K562 (cell line): ENCODE results near the gene TESK2. TPM values are rescaled to one million over a fixed set of nuclear protein-coding genes. Genes with fewer than 3 reads are reported as not detected.

Experiments used
- CCNT2 ChIP-seq: IDR thresholded peaks from 2 replicates; pipeline ENCODE4 v1.6.1; 2011; ENCODE audit warnings: borderline replicate concordance, low read depth, mild to moderate bottlenecking, moderate library complexity, mixed read lengths, low read length; ENCODE audit not compliant: insufficient read length; ENCODE audit errors: extremely low read depth
- CREB1 ChIP-seq, 2 experiments: sonication (generic) in 1 of 2; formaldehyde crosslinking in 1 of 2; IDR thresholded peaks; 2 replicates each; pipeline versions ENCODE4 v1.6.1 to v1.8.0; 2012 to 2022; ENCODE audit warnings: inconsistent platforms in 1 of 2, mild to moderate bottlenecking in 1 of 2, missing genetic modification reagents in 1 of 2, moderate library complexity in 1 of 2
- ELF1 ChIP-seq: fragments of 200-800 bp; sonication (Bioruptor generic); IDR thresholded peaks from 2 replicates; pipeline ENCODE4 v1.6.1; 2016; ENCODE audit warnings: missing genetic modification characterization, missing compliant biosample characterization
- EP300 ChIP-seq: IDR thresholded peaks from 2 replicates; pipeline ENCODE4 v1.6.1; 2012; ENCODE audit warnings: low read length, improper control_type of control experiment
- FOXK2 ChIP-seq, 2 experiments: fragments of 450-650 bp; IDR thresholded peaks in 1 of 2; conservative IDR thresholded peaks in 1 of 2; 2 replicates each; pipeline ENCODE4 v1.6.1; 2016; ENCODE audit warnings: low read depth in 2 of 2, mild to moderate bottlenecking in 1 of 2
- MBD1 ChIP-seq: fragments of 250-450 bp; sonication (Bioruptor Pico); IDR thresholded peaks from 2 replicates; pipeline ENCODE4 v1.8.0; 2022; ENCODE audit warnings: inconsistent platforms
- NKRF ChIP-seq: fragments of 450-650 bp; IDR thresholded peaks from 2 replicates; pipeline ENCODE4 v1.6.1; 2016; ENCODE audit warnings: borderline replicate concordance
- PYGO2 ChIP-seq: fragments of 450-650 bp; IDR thresholded peaks from 2 replicates; pipeline ENCODE4 v1.6.1; 2016; ENCODE audit warnings: mild to moderate bottlenecking, missing genetic modification characterization, moderate library complexity, missing compliant biosample characterization
- RHOXF2B ChIP-seq: fragments of 250-450 bp; sonication (Bioruptor Pico); conservative IDR thresholded peaks from 2 replicates; pipeline ENCODE4 v1.5.1; 2021
- TAF9B ChIP-seq: fragments of 450-650 bp; IDR thresholded peaks from 2 replicates; pipeline ENCODE4 v1.6.1; 2018; ENCODE audit warnings: mild to moderate bottlenecking; ENCODE audit not compliant: partially characterized antibody
- TEAD2 ChIP-seq: fragments of 450-650 bp; IDR thresholded peaks from 2 replicates; pipeline ENCODE4 v1.6.1; 2016; ENCODE audit warnings: missing genetic modification characterization, control low read depth, missing compliant biosample characterization
- ZKSCAN1 ChIP-seq: fragments of 150-350 bp; IDR thresholded peaks from 2 replicates; pipeline ENCODE4 v1.6.1; 2016; ENCODE audit warnings: low read depth, low read length
- ZNF311 ChIP-seq: fragments of 250-450 bp; sonication (Bioruptor Pico); IDR thresholded peaks from 2 replicates; pipeline ENCODE4 v1.4.0; 2020; ENCODE audit warnings: mild to moderate bottlenecking, moderate library complexity
- ZNF668 ChIP-seq: fragments of 250-450 bp; sonication (Bioruptor Pico); IDR thresholded peaks from 2 replicates; pipeline ENCODE4 v1.8.0; 2022; ENCODE audit warnings: mild to moderate bottlenecking, inconsistent platforms
- polyA plus RNA-seq, 8 experiments: library from polyadenylated mRNA; depleted of rRNA in 4 of 8; stranded (reverse) in 5 of 8; unstranded in 3 of 8; fragments of >200 nt; fragmentation: Nextera tagmentation in 2 of 8; fragmentation: Illumina TruSeq in 1 of 8; extraction: Ambion mirVana in 2 of 8; extraction: Trizol in 1 of 8; gene quantifications; 2 replicates each; pipeline versions ENCODE4 v1.2.1 to v1.2.3, GENCODE V29; 2011 to 2014; ENCODE audit warnings: inconsistent platforms in 1 of 8, missing spikeins in 1 of 8
- total RNA-seq, 7 experiments: library from RNA; depleted of rRNA in 6 of 7; stranded (reverse); fragments of >200 nt in 6 of 7; fragmentation: Illumina TruSeq in 2 of 7; extraction: Trizol in 2 of 7; gene quantifications; 2 replicates each; pipeline versions ENCODE4 v1.2.1 to v1.2.3, GENCODE V29; 2011 to 2021; ENCODE audit warnings: low replicate concordance in 1 of 7
- TF ChIP-seq, protein P1 (sequence below): sonication (generic); formaldehyde crosslinking; IDR thresholded peaks from 2 replicates; pipeline ENCODE4 v1.8.1; 2023; ENCODE audit warnings: mild to moderate bottlenecking, missing genetic modification reagents
- TF ChIP-seq, protein P2 (sequence below): fragments of 450-650 bp; conservative IDR thresholded peaks from 2 replicates; pipeline ENCODE4 v1.6.1; 2016; ENCODE audit warnings: missing genetic modification characterization, low read depth, mild to moderate bottlenecking, missing compliant biosample characterization, moderate library complexity
- TF ChIP-seq, protein P3 (sequence below): fragments of 450-650 bp; formaldehyde crosslinking; IDR thresholded peaks from 2 replicates; pipeline ENCODE4 v1.4.0; 2020; ENCODE audit warnings: mild to moderate bottlenecking, mixed read lengths

TESK2 gene
- total and polyA plus RNA-seq, 9 of the 15 experiments (the other 6 are each of a cell fraction or from before 2014, with no cell fraction given) = 1.6 to 5.3 (median 3.7) TPM

- TF ChIP-seq CREB1 (IDR thresholded peaks at IDR 0.05) (peak; percentile 73; the same call in 1 of the 2 replicates), CREB1 (CRISPR knock-in tag; IDR thresholded peaks at IDR 0.05) (peak; percentile 83), CCNT2 (peak; percentile 73), ZNF668 (no peak), RHOXF2B (CRISPR knock-in tag) (no peak), PYGO2 (tag) (no peak), ELF1 (peak; percentile 85), ZKSCAN1 (peak; percentile 76), EP300 (peak; percentile 31; the same call in 1 of the 2 replicates), TEAD2 (tag) (no peak), FOXK2 (conservative IDR thresholded peaks at IDR 0.05 in 1 of 2, IDR thresholded peaks at IDR 0.05 in 1 of 2; ENCODE audit: low read depth in 2 of 2) (peak; percentile 50 to 52; a peak in 3 of 4 replicates), MBD1 (no peak), TAF9B (peak; percentile 63), ZNF311 (CRISPR knock-in tag) (no peak), NKRF (peak; percentile 90)
- TF ChIP-seq, protein P1, sequence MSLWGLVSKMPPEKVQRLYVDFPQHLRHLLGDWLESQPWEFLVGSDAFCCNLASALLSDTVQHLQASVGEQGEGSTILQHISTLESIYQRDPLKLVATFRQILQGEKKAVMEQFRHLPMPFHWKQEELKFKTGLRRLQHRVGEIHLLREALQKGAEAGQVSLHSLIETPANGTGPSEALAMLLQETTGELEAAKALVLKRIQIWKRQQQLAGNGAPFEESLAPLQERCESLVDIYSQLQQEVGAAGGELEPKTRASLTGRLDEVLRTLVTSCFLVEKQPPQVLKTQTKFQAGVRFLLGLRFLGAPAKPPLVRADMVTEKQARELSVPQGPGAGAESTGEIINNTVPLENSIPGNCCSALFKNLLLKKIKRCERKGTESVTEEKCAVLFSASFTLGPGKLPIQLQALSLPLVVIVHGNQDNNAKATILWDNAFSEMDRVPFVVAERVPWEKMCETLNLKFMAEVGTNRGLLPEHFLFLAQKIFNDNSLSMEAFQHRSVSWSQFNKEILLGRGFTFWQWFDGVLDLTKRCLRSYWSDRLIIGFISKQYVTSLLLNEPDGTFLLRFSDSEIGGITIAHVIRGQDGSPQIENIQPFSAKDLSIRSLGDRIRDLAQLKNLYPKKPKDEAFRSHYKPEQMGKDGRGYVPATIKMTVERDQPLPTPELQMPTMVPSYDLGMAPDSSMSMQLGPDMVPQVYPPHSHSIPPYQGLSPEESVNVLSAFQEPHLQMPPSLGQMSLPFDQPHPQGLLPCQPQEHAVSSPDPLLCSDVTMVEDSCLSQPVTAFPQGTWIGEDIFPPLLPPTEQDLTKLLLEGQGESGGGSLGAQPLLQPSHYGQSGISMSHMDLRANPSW (CRISPR knock-in tag) = no peak; the same call in 1 of the 2 replicates
- TF ChIP-seq, protein P2, sequence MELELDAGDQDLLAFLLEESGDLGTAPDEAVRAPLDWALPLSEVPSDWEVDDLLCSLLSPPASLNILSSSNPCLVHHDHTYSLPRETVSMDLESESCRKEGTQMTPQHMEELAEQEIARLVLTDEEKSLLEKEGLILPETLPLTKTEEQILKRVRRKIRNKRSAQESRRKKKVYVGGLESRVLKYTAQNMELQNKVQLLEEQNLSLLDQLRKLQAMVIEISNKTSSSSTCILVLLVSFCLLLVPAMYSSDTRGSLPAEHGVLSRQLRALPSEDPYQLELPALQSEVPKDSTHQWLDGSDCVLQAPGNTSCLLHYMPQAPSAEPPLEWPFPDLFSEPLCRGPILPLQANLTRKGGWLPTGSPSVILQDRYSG (tag) = no peak
- TF ChIP-seq, protein P3, sequence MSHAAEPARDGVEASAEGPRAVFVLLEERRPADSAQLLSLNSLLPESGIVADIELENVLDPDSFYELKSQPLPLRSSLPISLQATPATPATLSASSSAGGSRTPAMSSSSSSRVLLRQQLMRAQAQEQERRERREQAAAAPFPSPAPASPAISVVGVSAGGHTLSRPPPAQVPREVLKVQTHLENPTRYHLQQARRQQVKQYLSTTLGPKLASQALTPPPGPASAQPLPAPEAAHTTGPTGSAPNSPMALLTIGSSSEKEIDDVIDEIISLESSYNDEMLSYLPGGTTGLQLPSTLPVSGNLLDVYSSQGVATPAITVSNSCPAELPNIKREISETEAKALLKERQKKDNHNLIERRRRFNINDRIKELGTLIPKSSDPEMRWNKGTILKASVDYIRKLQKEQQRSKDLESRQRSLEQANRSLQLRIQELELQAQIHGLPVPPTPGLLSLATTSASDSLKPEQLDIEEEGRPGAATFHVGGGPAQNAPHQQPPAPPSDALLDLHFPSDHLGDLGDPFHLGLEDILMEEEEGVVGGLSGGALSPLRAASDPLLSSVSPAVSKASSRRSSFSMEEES (CRISPR knock-in tag) = no peak
Observed at GRCh38 chr1:45303520-45304310, 187.2 kb downstream of the TESK2 start (continued).
